Gastroesophageal sphincter (tissue), 4 donors: Measurements from ENCODE around the gene RCBTB2. TPM values are rescaled to one million over a fixed set of nuclear protein-coding genes. Genes with fewer than 3 reads are reported as not detected.

Source experiments
- ATAC-seq: fragments of 150-250 bp; one replicate; pipeline ENCODE4 v1.9.1; 2016; ENCODE audit warnings: mild to moderate bottlenecking, moderate library complexity
- H3K27ac ChIP-seq, 4 donors: fragments of 200-600 bp; sonication (generic) in 3 of 4; 1 replicate in 3 of 4; 2 replicates in 1 of 4; pipeline ENCODE4 v1.5.1; 2016 to 2019
- H3K27me3 ChIP-seq: fragments of 200-600 bp; sonication (generic); one replicate; pipeline ENCODE4 v1.5.1; 2019
- H3K36me3 ChIP-seq, 2 donors: fragments of 200-600 bp; sonication (generic); one replicate each; pipeline ENCODE4 v1.5.1; 2019; ENCODE audit warnings: control low read depth in 1 of 2
- H3K4me1 ChIP-seq, 3 donors: fragments of 200-600 bp; sonication (generic); 1 replicate in 2 of 3; 2 replicates in 1 of 3; pipeline ENCODE4 v1.5.1; 2016 to 2019; ENCODE audit warnings: control low read depth in 2 of 3
- H3K4me3 ChIP-seq, 2 donors: fragments of 200-600 bp; sonication (generic); one replicate each; pipeline ENCODE4 v1.5.1; 2019; ENCODE audit warnings: mild to moderate bottlenecking in 1 of 2, moderate library complexity in 1 of 2
- H3K9me3 ChIP-seq, 3 donors: fragments of 200-600 bp; sonication (generic); one replicate each; pipeline ENCODE4 v1.5.1; 2017 to 2019; ENCODE audit warnings: control low read depth in 2 of 3
- CTCF ChIP-seq, 4 experiments: fragments of 200-600 bp in 2 of 4; fragments of 450-650 bp in 2 of 4; sonication (generic) in 1 of 4; IDR thresholded peaks; one replicate each; pipeline ENCODE4 v1.5.1; 2017 to 2019; ENCODE audit warnings: antibody characterized with exemption in 4 of 4, mild to moderate bottlenecking in 2 of 4, moderate library complexity in 2 of 4
- EP300 ChIP-seq: sonication (generic); formaldehyde crosslinking; IDR thresholded peaks from one replicate; pipeline ENCODE4 v1.6.1; 2017; ENCODE audit warnings: antibody characterized with exemption, mild to moderate bottlenecking
- POLR2A ChIP-seq, 2 donors: fragments of 450-650 bp; IDR thresholded peaks; one replicate each; pipeline ENCODE4 v1.6.1; 2017; ENCODE audit warnings: antibody characterized with exemption in 2 of 2, mild to moderate bottlenecking in 2 of 2, moderate library complexity in 1 of 2
- POLR2AphosphoS5 ChIP-seq: sonication (generic); formaldehyde crosslinking; IDR thresholded peaks from one replicate; pipeline ENCODE4 v1.6.1; 2017; ENCODE audit warnings: antibody characterized with exemption
- WGBS, 2 donors: methylation state at CpG; one replicate each; pipeline ENCODE4 v1.1.5; 2018; ENCODE audit warnings: low coverage in 1 of 2; 5-methylcytosine and 5-hydroxymethylcytosine counted together
- total RNA-seq, 4 donors: library from RNA; depleted of rRNA; stranded (reverse); fragments of >200 nt; gene quantifications; one replicate each; pipeline ENCODE4 v1.1.0, GENCODE V29; 2016

The RCBTB2 gene
- total RNA-seq, 4 donors from 2014 or later: 14.9 to 26.1 (median 16.7) TPM

GRCh38 chr13:48448959-48449614 lies 83.8 kb downstream of the RCBTB2 start:
- ATAC-seq: no peak
- Histone ChIP-seq H3K9me3 (peaks cover 0 to 16% (median 0%) of the 10 kb centered on the region in 3 donors), H3K4me1 (no peaks in the 10 kb centered on the region), H3K27ac (no peak overlapping the region), H3K27me3 (no peaks in the 10 kb centered on the region), H3K4me3 (no peak overlapping the region), H3K36me3 (peaks cover 0 to 13% of the 10 kb centered on the region in 2 donors)
- WGBS, 2 donors: 59% methylated on average over 6 of the region's 6 CpGs
- TF ChIP-seq POLR2AphosphoS5: no peak
- no peak for TF ChIP-seq CTCF (IDR thresholded peaks at IDR 0.05)

GRCh38 chr13:48448285-48448958 lies 84.5 kb downstream of the RCBTB2 start:
- Histone ChIP-seq H3K27ac (no peak overlapping the region), H3K4me1 (no peaks in the 10 kb centered on the region), H3K9me3 (peaks cover 0 to 16% (median 0%) of the 10 kb centered on the region in 3 donors), H3K4me3 (no peak overlapping the region), H3K27me3 (no peaks in the 10 kb centered on the region), H3K36me3 (peaks cover 0 to 6% of the 10 kb centered on the region in 2 donors)
- 75 to 88% methylated on average over 3 of the region's 3 CpGs for WGBS, 2 donors
- no peak for ATAC-seq
- TF ChIP-seq POLR2A (IDR thresholded peaks at IDR 0.05): no peak
- TF ChIP-seq EP300: no peak
- TF ChIP-seq POLR2AphosphoS5: no peak
- no peak for TF ChIP-seq CTCF (IDR thresholded peaks at IDR 0.05)

GRCh38 chr13:48446464-48446863 lies 86.4 kb downstream of the RCBTB2 start:
- no peak overlapping the region for H3K4me3 ChIP-seq
- TF ChIP-seq EP300 (no peak), CTCF (IDR thresholded peaks at IDR 0.05) (no peak), POLR2AphosphoS5 (no peak), POLR2A (IDR thresholded peaks at IDR 0.05) (no peak)
- WGBS, 2 donors: 100% methylated on average over 1 of the region's 1 CpG; no CpG with 5 or more reads in 1 of the 2 donors

GRCh38 chr13:48443442-48444208 lies 89.3 kb downstream of the RCBTB2 start:
- ATAC-seq: no peak
- no peak overlapping the region for H3K4me3 ChIP-seq
- H3K9me3 ChIP-seq: no peaks in the 10 kb centered on the region
- no peaks in the 10 kb centered on the region for H3K36me3 ChIP-seq
- 38 to 67% methylated on average over 1 of the region's 1 CpG for WGBS, 2 donors
- H3K27me3 ChIP-seq: no peaks in the 10 kb centered on the region
- H3K4me1 ChIP-seq: no peaks in the 10 kb centered on the region
- H3K27ac ChIP-seq: no peak overlapping the region
- TF ChIP-seq POLR2AphosphoS5 (no peak), CTCF (IDR thresholded peaks at IDR 0.05) (no peak), POLR2A (IDR thresholded peaks at IDR 0.05) (no peak), EP300 (no peak)

More at GRCh38 chr13:48446464-48446863, 86.4 kb downstream of the RCBTB2 start:
- Histone ChIP-seq H3K4me1 (no peaks in the 10 kb centered on the region), H3K27ac (peak overlapping the region in 1 of 4 donors; percentile 40), H3K9me3 (peaks cover 0 to 16% (median 0%) of the 10 kb centered on the region in 3 donors), H3K27me3 (no peaks in the 10 kb centered on the region), H3K36me3 (no peaks in the 10 kb centered on the region)
- ATAC-seq: no peak

Other genes with a start within 250 kb of the RCBTB2 start
- 10 to 100 TPM; 26.5 to 37.2 (median 29.4) TPM for gene RB1, start 229.3 kb downstream of the RCBTB2 start, total RNA-seq
- gene LPAR6, start 120.0 kb downstream of the RCBTB2 start, total RNA-seq: 10 to 100 TPM in 2 of 4 donors, 1 to 10 TPM in 2; 6.5 to 25.4 (median 15.7) TPM
- 1 to 10 TPM in 1 of 4 donors, under 1 TPM in 3; 0.16 to 2.2 (median 0.30) TPM for gene CYSLTR2, start 120.8 kb upstream of the RCBTB2 start, total RNA-seq